Camera-type eye (tissue), 1 donor: Measurements from ENCODE around the gene ANAPC5. TPM values are rescaled to one million over a fixed set of nuclear protein-coding genes. Genes with fewer than 3 reads are reported as not detected.

ENCODE experiments used
- total RNA-seq: library from RNA; depleted of rRNA; stranded (reverse); fragments of >200 nt; gene quantifications from one replicate; pipeline ENCODE4 v1.2.3, GENCODE V29; 2014

ANAPC5 gene
- total RNA-seq, result 196 TPM

GRCh38 chr12:121351820-121352681 lies at the start of gene ANAPC5:
ANAPC5 (minus strand) TSS chr12:121352411; CDS start chr12:121352340, 71 bp downstream.

GRCh38 chr12:121399391-121400331 lies 47.5 kb upstream of the ANAPC5 start, which contains the start of gene RNF34:
RNF34 (plus strand) TSS chr12:121400118; CDS start chr12:121400213, 95 bp downstream.

GRCh38 chr12:121296618-121297434 lies 55.4 kb downstream of the ANAPC5 start, which contains the start of gene CAMKK2:
CAMKK2 (minus strand) TSS chr12:121296709; CDS start chr12:121274526, 22,183 bp downstream.

Other genes starting within 250 kb of the ANAPC5 start
- 4.0 TPM for gene P2RX7, start 219.5 kb downstream of the ANAPC5 start, total RNA-seq
- gene P2RX4, start 142.3 kb downstream of the ANAPC5 start, total RNA-seq, result 30.9 TPM
- gene CAMKK2, start 55.7 kb downstream of the ANAPC5 start, total RNA-seq, result 26.2 TPM
- 54.9 TPM for gene RNF34, start 47.7 kb upstream of the ANAPC5 start, total RNA-seq
- gene KDM2B, start 228.6 kb upstream of the ANAPC5 start, total RNA-seq, result 43.5 TPM